GM12872 (cell line): ENCODE results near the gene SBNO2.

Experiments
- TF ChIP-seq, protein P1 (sequence below): IDR thresholded peaks from 3 replicates; pipeline ENCODE4 v1.5.1; 2011; ENCODE audit warnings: low read depth, mild to moderate bottlenecking, low read length, moderate library complexity; ENCODE audit not compliant: insufficient read depth

The SBNO2 gene

DNA sequence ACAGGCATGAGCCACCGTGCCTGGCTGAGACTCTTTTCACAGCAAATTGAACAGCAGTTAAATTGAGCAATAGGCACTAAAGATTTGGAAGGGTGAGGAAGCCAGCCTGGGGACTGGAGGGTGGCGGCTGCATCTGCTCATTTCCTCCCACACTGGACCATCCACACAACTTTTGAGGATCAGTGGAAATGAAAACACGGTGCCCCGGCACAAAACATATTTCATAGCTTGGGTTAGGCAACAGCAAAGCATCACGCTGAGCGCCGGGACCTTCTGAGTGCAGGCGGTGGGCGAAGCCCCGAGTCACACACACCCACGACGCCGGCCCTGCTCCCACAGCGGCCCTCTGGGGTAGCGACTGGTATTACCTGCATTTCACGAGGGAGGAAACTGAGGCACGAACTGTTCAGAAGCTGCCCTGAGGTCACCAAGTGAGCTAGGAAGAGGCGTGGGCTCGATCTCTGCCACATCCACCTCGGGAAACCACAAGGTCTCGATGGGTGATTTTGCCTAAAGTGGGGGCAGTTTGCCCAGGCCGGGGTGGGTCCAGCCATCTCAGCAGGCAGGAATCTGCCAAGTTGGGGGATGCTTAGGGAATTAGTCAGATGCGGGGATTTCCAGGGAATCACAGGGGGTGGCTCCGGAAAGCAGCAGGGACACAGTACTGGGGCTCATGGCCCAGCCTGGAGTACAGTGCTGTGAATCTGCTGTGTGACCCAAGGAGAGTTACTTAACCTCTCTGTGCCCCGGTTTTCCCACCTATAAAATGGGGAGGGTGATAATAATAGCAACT, 3.5 kb upstream of the SBNO2 start:
- TF ChIP-seq, protein P1, sequence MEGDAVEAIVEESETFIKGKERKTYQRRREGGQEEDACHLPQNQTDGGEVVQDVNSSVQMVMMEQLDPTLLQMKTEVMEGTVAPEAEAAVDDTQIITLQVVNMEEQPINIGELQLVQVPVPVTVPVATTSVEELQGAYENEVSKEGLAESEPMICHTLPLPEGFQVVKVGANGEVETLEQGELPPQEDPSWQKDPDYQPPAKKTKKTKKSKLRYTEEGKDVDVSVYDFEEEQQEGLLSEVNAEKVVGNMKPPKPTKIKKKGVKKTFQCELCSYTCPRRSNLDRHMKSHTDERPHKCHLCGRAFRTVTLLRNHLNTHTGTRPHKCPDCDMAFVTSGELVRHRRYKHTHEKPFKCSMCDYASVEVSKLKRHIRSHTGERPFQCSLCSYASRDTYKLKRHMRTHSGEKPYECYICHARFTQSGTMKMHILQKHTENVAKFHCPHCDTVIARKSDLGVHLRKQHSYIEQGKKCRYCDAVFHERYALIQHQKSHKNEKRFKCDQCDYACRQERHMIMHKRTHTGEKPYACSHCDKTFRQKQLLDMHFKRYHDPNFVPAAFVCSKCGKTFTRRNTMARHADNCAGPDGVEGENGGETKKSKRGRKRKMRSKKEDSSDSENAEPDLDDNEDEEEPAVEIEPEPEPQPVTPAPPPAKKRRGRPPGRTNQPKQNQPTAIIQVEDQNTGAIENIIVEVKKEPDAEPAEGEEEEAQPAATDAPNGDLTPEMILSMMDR, result no peak

DNA sequence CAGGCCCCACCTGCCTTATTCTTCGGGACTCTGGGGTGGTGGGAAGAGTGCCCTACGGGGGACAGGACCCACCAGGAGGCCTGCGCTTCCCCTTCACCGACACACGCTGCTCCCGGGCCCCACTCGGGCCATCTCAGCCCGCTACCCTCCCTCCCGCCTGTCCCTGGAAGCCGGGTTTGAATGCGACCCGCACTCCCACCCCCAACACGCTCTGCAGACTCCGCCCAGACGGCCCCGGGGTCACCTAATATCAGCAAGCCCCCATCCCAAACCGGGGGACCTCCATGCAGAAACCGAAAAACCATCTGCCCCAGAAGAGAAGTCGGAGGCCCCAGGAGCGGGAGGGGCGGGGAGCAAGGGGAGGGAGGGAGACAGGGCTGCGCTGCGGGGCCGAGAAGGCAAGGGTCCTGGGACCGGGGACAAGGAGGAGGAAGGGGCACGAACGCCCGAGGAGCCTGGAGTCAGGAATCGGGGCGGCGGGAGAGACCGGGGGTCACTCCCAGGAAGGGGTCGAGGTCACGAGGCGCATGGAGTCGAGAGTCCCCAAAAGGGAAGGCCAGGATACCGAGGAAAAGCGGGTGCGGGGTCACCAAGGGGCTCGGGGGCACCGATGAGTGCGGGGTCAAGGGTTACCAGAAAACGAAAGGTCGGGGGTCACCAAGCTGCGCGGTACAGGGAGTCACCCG, 766 bp downstream of the SBNO2 start:
- TF ChIP-seq, protein P1, result no peak

DNA sequence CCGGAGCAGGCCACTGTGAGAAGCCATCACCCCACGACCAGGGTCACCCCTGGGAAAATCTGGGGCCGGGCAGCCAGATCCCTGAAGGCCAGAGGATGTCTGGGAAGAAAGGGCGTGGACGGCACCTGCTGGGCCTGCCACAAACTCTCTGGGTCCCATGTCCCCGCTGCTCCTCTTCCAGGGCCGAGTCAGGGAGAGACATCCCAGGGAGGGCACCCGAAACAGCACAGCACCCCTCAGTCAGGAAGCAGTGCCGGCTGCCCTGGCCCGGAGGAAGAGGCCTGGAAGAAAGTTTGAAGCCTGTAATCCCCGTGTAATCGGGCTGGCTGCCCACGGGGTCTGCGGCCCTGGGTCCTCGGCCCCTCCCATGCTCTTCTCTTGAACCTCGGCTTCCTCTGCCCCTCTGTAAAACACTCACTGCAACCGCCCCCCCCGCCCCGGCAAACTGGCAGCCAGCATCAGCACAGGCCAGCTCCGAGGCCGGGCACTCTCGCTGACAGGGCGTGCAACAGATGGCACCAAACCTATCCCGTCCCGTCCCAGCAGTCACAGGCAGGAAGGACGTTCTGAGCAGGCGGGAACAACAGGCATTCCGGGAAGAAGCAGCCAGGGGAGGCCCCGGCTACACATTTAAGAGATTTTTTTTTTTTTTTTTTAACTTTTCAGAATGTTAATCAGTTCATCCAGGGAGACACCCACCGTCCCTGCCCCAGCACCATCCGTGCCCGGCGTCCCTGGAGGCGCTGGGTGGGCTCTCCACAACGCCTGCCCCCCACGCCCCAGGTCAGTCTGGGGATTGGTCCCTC, 1.5 kb downstream of the SBNO2 start:
- TF ChIP-seq, protein P1, result no peak

DNA sequence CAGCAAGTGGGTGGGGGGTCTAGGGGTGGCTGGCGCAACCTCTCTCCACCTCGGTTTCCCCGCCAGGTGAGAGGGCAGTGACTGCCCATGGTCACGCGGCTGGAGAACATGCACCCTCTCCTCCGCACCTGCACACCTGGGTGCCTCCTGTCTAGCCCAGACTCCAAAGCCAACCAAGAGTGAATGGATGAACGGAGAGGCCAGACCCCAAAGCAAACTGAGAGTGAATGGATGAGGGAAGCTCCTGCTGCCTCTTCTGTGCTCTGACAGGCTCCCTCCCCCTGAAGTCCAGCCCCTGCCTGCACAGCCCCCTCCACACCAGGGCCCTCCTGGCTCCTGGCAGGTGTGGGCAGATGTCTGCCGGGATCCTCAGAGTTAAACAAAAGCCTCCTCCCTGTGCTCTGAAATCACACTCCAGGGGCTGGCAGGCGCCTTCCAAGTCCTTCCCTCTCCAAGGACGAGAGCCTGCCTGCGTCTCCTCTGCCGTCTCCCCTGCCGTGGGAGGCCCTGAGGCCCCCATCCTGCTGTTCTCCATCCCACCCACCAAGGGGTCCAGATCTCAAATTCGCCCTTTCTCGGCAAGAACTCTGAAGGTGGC, 2.2 kb downstream of the SBNO2 start:
- TF ChIP-seq, protein P1, result no peak

DNA sequence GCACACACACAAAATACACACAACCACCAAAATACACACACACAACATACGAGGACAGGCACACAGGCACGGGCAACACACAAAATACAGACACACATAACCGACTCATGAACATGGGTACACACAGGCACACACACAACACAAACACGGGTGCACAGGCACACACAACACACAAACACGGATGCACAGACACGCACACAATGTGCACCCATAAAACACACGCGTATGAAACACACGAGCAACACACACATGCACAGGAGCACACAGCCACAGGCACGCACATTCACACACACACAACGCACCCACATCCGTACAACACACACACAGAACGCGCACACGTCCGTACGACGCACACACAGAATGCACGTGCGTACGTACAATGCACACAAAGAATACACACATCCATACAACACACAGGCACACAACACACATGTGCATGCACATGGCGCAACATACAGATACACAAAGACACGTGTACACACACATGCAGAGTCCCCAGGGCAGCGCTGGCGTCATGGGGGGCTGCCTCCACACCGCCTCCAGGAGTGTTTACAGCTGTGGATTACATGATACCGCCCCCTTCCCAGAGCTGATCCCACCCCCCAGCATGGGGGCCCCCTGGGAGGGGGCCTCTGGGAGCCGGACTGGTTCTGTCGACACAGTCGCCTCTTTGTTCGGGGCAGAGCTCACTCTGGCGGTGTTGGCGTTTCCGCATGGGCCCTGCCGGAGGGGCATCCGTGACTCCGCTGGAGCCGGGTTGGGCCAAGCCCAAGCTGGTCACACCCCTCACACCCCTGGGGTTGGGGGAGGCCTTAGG, 2.9 kb downstream of the SBNO2 start:
- TF ChIP-seq, protein P1, result no peak

DNA sequence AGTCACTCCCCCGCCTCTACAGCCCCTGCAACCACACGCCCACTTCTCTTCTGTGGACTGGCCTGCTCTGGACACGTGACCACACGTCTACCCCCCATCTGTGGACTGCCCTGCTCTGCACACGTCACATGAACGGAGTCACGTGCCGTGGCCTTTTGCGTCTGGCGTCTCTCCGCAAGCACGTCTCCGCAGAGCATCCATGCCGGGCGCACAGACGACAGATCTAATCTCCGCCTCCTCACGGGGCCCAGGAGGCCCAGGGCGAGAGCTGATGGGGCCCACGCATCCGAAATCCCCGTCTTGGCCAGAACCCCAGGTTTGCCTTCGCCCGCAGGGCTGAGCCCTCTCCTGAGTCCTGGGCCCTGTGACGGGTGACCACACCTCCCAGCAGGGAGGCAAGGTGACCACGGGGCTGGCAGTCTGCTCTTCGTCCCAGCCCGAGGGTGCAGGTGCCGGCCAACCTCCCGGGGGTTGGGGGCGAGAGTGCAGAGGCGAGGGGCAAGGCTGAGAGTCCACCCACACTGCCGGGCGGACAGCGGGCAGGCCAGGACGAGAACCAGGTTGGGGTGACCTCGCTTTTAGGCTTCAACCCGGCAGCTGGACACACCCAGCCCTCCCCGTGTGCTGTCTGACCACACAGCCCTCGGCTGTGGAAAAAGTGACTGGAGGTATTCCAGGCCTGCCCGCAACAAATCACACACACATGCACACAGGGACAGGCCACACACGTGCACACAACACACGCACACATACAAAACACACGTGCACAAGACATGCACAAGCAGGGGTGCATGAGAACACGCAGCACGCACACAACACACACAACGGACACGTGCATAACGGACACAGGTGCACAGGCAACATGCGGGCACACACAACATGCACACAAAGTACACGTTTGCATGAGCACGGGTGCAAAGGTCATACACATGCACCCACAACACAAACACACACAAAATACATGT, 3.9 kb downstream of the SBNO2 start:
- TF ChIP-seq, protein P1, result no peak
